ENCODE measurements around the gene FAM170A.
A peak's percentile ranks its signal among the peaks of the same experiment; 100 is the strongest.

FAM170A gene, protein sequence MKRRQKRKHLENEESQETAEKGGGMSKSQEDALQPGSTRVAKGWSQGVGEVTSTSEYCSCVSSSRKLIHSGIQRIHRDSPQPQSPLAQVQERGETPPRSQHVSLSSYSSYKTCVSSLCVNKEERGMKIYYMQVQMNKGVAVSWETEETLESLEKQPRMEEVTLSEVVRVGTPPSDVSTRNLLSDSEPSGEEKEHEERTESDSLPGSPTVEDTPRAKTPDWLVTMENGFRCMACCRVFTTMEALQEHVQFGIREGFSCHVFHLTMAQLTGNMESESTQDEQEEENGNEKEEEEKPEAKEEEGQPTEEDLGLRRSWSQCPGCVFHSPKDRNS

GRCh38 chr5:119629339-119629738 is at the start of gene FAM170A:
TSS of gene FAM170A (plus strand) at chr5:119629558. CDS start at chr5:119629769, 211 bp downstream.
- no peak for DNase-seq

DNA sequence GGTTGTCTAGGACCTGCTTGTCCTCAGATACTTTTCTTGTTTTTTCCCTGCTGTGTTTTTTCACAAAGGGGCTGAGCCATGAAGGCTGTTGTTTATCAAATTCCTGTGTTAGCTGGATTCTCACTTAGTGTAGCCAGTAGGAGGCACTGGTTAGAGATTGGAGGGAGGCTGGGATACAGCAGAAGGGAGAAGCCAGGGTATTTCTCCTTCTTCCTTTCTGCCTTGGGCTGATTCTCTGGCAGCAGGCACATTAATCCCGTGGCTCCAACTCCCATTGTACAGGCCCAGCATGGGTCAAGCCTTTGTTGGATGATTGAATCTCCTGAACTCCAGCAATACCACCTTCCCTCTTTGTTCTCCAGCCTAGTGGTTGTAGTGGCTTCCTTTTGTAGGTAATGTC is 46.4 kb upstream of the FAM170A start:
- peak; percentile 0 for DNase-seq

GRCh38 chr5:119583684-119584083 is 45.7 kb upstream of the FAM170A start:
- no peak for DNase-seq

- no peak for DNase-seq
Observed at GRCh38 chr5:119596046-119596445, 33.3 kb upstream of the FAM170A start.

- DNase-seq: no peak
Observed at GRCh38 chr5:119597728-119598298, 31.5 kb upstream of the FAM170A start.

GRCh38 chr5:119613937-119614336 is 15.4 kb upstream of the FAM170A start:
- DNase-seq: no peak

DNA sequence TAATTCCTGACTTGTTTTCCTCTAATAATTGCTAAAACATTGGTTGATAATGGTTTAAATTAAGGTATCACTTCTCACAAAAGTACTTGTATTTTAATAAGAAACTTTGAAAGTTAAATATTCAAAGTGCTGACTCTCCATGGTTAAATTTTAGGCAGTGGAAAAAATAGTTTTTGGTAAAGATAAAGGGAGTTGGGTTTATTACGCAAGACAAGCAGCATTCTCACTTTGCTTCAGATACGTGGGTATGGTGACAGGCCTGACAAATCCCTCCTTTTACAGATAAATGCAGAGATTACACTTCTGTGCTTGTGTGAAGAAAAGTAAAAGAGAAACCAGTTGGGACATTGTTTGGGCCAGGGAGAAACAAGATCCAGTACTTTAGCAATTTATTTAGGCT is 14.5 kb upstream of the FAM170A start:
- DNase-seq: no peak

DNA sequence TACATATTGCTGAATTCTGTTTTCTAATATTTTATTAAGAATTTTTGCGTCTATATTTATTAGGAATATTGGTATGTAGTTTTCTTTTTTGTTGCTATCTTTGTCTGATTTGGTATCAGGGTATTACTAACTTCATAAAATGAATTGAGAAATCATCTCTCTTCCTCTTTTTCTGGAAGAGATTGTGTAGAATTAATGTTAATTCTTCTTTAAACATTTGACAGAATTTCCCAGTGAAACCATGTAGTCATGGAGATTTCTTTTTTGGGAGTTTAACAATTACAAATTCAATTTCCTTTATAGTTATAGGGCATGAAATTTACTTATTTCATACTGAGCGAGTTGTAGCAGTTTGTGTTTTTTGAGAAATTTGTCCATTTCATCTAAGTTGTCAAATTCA is 3.3 kb upstream of the FAM170A start:
- no peak for DNase-seq

- DNase-seq: no peak
Observed at GRCh38 chr5:119630752-119631440, 1.5 kb downstream of the FAM170A start.

- DNase-seq: no peak
Observed at GRCh38 chr5:119631660-119632059, 2.3 kb downstream of the FAM170A start.

- DNase-seq: no peak
Observed at GRCh38 chr5:119651486-119651885, 22.1 kb downstream of the FAM170A start.

DNA sequence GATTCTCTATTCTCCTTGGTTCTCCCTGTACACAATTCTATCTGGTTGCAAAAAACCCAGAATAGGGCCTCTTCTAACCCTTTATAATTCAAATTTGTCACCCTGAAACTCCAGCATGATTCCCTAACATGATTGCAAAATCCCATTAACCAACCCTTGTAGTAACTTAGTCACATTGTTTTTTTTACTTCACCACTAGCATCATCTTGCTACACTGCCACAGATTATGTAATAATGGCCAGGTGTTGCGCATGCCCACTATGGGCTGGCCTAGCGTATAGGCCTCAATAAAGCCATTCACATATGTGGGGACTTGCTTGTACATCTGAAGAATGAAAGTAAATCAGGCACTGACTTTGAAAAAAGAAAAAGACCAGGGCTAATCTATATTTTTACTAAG is 25.7 kb downstream of the FAM170A start:
- DNase-seq: no peak

GRCh38 chr5:119656023-119656422 is 26.7 kb downstream of the FAM170A start:
- DNase-seq: no peak

DNA sequence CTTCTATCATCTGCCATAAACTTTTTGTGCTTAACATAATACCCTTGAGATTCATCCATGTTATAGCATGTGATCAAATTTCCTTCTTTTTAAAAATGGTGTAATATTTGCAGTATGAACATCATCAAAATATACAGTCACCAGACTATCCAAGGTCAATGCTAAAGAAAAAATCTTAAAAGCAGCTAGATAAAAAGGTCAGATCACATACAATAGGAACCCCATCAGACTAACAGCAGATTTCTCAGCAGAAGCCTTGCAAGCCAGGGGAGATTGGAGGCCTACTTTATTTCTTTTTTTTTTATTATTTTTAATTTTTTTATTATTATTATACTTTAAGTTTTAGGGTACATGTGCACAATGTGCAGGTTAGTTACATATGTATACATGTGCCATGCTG is 37.2 kb downstream of the FAM170A start:
- DNase-seq: no peak

DNA sequence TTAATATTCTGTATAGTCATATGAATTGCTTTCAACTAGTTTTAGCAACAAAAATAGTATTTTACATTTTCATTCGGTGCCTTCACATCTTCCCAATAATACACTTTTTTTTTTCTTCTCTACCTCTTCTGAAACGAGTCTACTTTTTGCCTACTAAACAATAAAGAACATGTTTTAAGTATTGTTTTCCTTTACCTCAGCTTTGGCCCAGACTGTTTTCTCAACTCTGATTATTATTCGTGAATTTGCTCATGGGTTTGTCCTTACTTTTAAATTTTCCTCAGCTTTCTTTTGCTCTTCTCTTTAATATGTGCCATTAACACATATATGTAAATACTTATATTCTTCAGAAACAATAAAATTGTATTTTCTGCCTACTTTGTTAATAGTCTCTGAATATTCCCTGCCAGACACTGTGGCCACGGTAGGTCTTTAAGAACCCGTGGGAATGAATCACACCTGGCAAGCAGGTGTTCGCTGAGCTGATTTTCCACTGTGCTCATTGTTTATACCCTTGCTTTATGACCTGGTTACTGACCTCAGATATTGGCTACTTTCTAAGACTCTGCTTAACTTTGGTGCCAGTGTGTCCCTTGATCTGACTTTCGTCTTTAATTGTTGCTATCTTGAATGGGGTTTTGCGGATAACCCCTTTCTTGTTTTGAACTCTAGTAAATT is 49.1 kb downstream of the FAM170A start:
- DNase-seq: no peak

- DNase-seq: no peak
Observed at GRCh38 chr5:119680080-119680479, 50.7 kb downstream of the FAM170A start.

DNA sequence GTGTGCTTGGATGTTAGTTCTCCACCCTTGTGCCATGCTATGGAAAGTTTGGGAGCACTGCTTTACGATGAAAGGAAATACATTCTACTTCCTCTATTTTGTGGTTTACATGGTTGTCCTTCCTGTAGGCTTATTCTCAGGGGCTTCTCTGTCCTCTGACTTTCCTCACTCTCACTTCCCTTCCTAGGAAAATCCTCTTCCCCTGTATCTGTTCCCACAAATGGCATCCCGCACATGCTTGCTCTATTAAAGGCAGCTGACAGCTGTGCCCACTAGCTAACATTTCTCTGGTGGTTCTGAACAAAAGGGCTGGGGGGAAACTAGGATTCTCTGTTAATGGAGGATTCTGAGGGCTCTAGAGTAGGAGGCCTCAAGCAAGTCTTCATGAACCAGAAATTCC is 52.4 kb downstream of the FAM170A start:
- no peak for DNase-seq

DNA sequence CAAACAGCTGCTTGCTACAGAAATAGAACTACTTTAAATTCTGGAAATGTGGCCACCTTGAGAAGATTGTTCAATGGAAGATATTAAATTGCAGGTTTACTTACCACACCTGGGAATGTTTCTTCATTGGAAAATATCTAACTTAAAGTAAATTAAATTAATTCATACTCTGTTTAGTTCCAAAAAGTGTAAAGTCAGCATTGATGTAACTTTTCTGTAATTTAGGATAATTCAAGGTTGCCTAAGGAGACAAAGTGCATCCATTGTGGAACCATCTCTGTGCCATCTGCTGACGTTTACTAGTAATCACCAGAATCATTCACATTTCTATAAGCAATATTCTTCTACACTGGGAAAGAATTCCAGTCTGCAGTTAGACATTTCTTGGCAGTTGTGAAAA is 53.0 kb downstream of the FAM170A start:
- DNase-seq: no peak

Data from NCI-H146 (cell line).